Neural cell (in vitro differentiated cells): Measurements from ENCODE around the gene SPRYD3.

Experiments
- RAD21 ChIP-seq: fragments of 450-650 bp; conservative IDR thresholded peaks from 2 replicates; pipeline ENCODE4 v1.6.1; 2014; ENCODE audit warnings: antibody characterized with exemption, mild to moderate bottlenecking, moderate library complexity
- TAF1 ChIP-seq: IDR thresholded peaks from 2 replicates; pipeline ENCODE4 v1.6.1; 2012; ENCODE audit warnings: low read depth
- TF ChIP-seq, protein P1 (sequence below): fragments of 450-650 bp; IDR thresholded peaks from 2 replicates; pipeline ENCODE4 v1.5.1; 2014; ENCODE audit warnings: antibody characterized with exemption, mild to moderate bottlenecking, moderate library complexity; ENCODE audit not compliant: poor library complexity, severe bottlenecking

DNA sequence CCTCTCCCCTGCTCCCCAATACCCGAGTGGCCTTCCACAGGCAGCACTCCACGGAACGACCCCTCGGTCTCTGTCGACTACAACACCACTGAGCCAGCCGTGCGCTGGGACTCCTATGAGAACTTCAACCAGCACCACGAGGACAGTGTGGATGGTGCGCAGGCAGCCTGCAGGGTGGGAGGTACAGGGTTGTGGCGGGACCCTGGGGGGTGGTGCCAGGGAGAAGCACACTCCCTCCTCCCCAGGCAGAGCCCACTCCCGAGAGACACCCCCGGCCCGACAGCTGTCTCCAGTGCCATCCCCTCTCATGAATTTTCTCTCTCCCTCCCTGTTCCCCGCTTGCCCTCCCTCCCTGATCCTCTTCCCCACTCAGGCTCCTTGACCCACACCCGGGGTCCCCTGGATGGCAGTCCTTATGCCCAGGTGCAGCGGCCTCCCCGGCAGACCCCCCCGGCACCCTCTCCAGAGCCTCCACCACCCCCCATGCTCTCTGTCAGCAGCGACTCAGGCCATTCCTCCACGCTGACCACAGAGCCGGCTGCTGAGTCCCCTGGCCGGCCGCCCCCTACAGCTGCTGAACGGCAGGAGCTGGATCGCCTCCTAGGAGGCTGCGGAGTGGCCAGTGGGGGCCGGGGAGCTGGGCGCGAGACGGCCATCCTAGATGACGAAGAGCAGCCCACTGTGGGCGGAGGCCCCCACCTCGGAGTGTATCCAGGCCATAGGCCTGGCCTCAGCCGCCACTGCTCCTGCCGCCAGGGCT is 20.3 kb downstream of the SPRYD3 start:
- TF ChIP-seq, protein P1, sequence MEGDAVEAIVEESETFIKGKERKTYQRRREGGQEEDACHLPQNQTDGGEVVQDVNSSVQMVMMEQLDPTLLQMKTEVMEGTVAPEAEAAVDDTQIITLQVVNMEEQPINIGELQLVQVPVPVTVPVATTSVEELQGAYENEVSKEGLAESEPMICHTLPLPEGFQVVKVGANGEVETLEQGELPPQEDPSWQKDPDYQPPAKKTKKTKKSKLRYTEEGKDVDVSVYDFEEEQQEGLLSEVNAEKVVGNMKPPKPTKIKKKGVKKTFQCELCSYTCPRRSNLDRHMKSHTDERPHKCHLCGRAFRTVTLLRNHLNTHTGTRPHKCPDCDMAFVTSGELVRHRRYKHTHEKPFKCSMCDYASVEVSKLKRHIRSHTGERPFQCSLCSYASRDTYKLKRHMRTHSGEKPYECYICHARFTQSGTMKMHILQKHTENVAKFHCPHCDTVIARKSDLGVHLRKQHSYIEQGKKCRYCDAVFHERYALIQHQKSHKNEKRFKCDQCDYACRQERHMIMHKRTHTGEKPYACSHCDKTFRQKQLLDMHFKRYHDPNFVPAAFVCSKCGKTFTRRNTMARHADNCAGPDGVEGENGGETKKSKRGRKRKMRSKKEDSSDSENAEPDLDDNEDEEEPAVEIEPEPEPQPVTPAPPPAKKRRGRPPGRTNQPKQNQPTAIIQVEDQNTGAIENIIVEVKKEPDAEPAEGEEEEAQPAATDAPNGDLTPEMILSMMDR = no peak
- TF ChIP-seq RAD21 (no peak), TAF1 (no peak)
